GM12801 (cell line): ENCODE data around the gene PALMD.

ENCODE experiments used
- CTCF ChIP-seq: IDR thresholded peaks from one replicate; pipeline ENCODE4 v1.5.1; 2011; ENCODE audit warnings: control low read depth; ENCODE audit not compliant: insufficient read length; ENCODE audit errors: extremely low read depth

Gene PALMD

DNA sequence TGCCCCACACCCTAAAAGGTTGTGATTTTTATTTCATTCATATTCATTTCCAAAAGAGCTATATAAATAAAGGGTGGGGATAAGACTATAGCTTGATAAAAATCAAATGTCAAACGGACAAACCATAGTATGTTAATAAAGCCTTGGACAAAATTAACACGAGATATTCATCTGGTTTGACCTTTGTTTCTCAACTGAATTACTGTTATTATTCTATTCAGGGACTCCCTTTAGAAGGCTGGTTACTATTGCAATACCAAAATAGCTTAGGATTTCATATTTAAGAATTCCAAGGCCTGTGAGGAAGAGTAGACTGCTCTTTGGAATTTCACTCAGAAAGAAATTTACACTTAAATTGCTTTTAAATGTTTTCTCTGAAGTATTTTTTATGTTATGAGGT lies 10.2 kb upstream of the PALMD start:
- no peak for TF ChIP-seq CTCF

- TF ChIP-seq CTCF = no peak
Observed at GRCh38 chr1:99636647-99637175, 9.2 kb upstream of the PALMD start.

GRCh38 chr1:99638853-99639252 lies 7.1 kb upstream of the PALMD start:
- no peak for TF ChIP-seq CTCF

GRCh38 chr1:99639408-99639807 lies 6.5 kb upstream of the PALMD start:
- no peak for TF ChIP-seq CTCF

GRCh38 chr1:99639945-99640344 lies 6.0 kb upstream of the PALMD start:
- no peak for TF ChIP-seq CTCF

GRCh38 chr1:99640672-99641071 lies 5.2 kb upstream of the PALMD start:
- no peak for TF ChIP-seq CTCF

DNA sequence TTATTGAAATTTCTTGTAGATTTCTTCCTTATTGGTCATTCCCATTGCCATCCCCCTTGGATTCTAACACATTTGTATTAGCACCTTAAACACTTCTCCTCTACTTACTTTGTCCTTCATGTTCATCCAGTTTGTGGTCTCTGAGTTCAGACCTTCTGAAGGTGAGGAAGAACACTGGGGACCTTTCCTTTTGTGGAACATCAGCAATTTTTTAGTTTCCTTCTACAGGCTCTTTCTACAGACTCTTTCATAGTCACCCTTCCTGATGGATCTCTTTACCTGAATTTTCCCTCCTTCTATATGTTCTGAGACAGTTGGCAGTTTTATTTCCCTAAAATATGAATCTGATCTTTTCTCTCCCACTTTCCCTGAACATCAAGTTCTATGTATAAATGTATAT lies 4.4 kb upstream of the PALMD start:
- TF ChIP-seq CTCF = no peak

DNA sequence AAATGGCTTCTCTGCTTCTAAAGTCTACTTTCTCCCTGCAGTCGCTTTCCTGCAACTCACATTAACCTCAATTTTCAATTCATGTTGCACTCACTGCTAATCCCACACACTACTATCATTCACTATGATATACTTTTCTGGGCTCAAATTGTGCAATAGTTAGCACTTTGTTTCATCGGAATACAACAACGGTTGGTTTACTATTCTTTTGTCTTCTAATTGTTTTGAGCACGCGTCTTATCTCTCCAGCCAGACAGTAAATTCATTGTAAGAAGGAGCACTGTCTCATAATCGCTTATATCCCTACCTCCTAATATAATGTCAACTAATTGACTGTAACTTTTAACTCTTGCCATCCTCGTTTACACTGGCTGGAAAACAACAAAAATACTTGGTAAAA lies 3.9 kb upstream of the PALMD start:
- no peak for TF ChIP-seq CTCF
